HCT116 (cell line): ENCODE measurements around the gene NT5E. TPM values are rescaled to one million over a fixed set of nuclear protein-coding genes. Genes with fewer than 3 reads are reported as not detected.

Experiments used
- ATAC-seq: fragments of 200-7000 bp; cut with Tn5 transposase; 2 replicates; pipeline ENCODE4 v1.9.1; 2020; ENCODE audit warnings: mild to moderate bottlenecking, moderate library complexity
- BruUV-seq: library from RNA; stranded (reverse); fragments of 400-500 nt; replicated peaks from 2 replicates; lab custom pipeline; 2021; lab: Mats Ljungman, UMichigan
- CTCF ChIA-PET: fragments of 300-600 bp; sonication (Branson Sonifier 250); formaldehyde crosslinking; loops from one replicate; lab custom pipeline; 2021; ENCODE audit warnings: antibody characterized with exemption; lab: Charles Lee
- POLR2A ChIA-PET: fragments of 300-600, 350-600 bp; sonication (Branson Sonifier 250); formaldehyde crosslinking; loops from one replicate; lab custom pipeline; 2021; ENCODE audit warnings: antibody characterized with exemption; lab: Charles Lee
- RAD21 ChIA-PET, 2 experiments: fragments of 300-600 bp; sonication (Branson Sonifier 250); formaldehyde crosslinking; loops; one replicate each; lab custom pipeline; 2023; ENCODE audit warnings: low total read pairs in 2 of 2; ENCODE audit not compliant: uncharacterized antibody in 2 of 2, unreplicated experiment in 2 of 2, low non-redundant PET in 1 of 2; lab: Charles Lee
- DNase-seq: peaks from one replicate; pipeline ENCODE4 v3.0.0-alpha.2; 2010; ENCODE audit warnings: low read depth, low spot score
- H2AFZ ChIP-seq: fragments of 200-600 bp; shearing (Covaris generic), sonication (generic); 2 replicates; pipeline ENCODE4 v1.6.1; 2017; ENCODE audit warnings: low read depth, mixed run types, mixed read lengths, antibody characterized with exemption, low read length; ENCODE audit not compliant: poor library complexity, severe bottlenecking
- H3K27ac ChIP-seq: 2 replicates; pipeline ENCODE4 v1.5.1; 2012; ENCODE audit warnings: low read depth, low read length
- H3K27me3 ChIP-seq: fragments of 200-600 bp; sonication (generic); 2 replicates; pipeline ENCODE4 v1.6.1; 2016; ENCODE audit warnings: mixed run types, low read length, mixed read lengths; ENCODE audit not compliant: insufficient read depth
- H3K36me3 ChIP-seq, 2 experiments: fragments of 200-500 bp in 1 of 2; fragments of 200-600 bp in 1 of 2; sonication (Bioruptor generic) in 1 of 2; sonication (generic) in 1 of 2; 2 replicates each; pipeline versions ENCODE4 v1.5.1 to v1.6.1; 2014 to 2016; ENCODE audit warnings: low read length in 2 of 2, inconsistent platforms in 1 of 2, mixed read lengths in 1 of 2, mixed run types in 1 of 2; ENCODE audit not compliant: insufficient read depth in 2 of 2, control insufficient read depth in 1 of 2
- H3K4me1 ChIP-seq, 2 experiments: fragments of 200-600 bp in 1 of 2; sonication (generic) in 1 of 2; 2 replicates each; pipeline versions ENCODE4 v1.5.1 to v1.6.1; 2012 to 2017; ENCODE audit warnings: low read length in 2 of 2, inconsistent platforms in 1 of 2, mild to moderate bottlenecking in 1 of 2, mixed read lengths in 1 of 2, mixed run types in 1 of 2, moderate library complexity in 1 of 2; ENCODE audit not compliant: insufficient read depth in 2 of 2, control insufficient read depth in 1 of 2
- H3K4me2 ChIP-seq: fragments of 200-600 bp; sonication (generic); 2 replicates; pipeline ENCODE4 v1.6.1; 2017; ENCODE audit warnings: mixed run types, low read length, mixed read lengths
- H3K4me3 ChIP-seq, 2 experiments: fragments of 200-600 bp in 1 of 2; sonication (generic) in 1 of 2; replicated peaks in 1 of 2; 2 replicates each; pipeline ENCODE4 v1.5.1; 2011 to 2016; ENCODE audit warnings: low read length in 2 of 2, control low read depth in 1 of 2, low read depth in 1 of 2, mild to moderate bottlenecking in 1 of 2, mixed read lengths in 1 of 2, mixed run types in 1 of 2
- H3K79me2 ChIP-seq: fragments of 200-600 bp; sonication (generic); 2 replicates; pipeline ENCODE4 v1.6.1; 2017; ENCODE audit warnings: mild to moderate bottlenecking, mixed run types, low read length, moderate library complexity, mixed read lengths; ENCODE audit not compliant: insufficient read depth
- H3K9ac ChIP-seq: fragments of 200-600 bp; sonication (generic); 2 replicates; pipeline ENCODE4 v1.6.1; 2016; ENCODE audit warnings: low read length, mixed read lengths
- H3K9me2 ChIP-seq: fragments of 200-600 bp; sonication (generic), shearing (Covaris generic); 2 replicates; pipeline ENCODE4 v1.6.1; 2017; ENCODE audit warnings: mixed run types, mild to moderate bottlenecking, moderate library complexity; ENCODE audit not compliant: insufficient read depth
- H3K9me3 ChIP-seq, 2 experiments: fragments of 200-500 bp in 1 of 2; fragments of 200-600 bp in 1 of 2; sonication (Bioruptor generic) in 1 of 2; sonication (generic) in 1 of 2; 2 replicates each; pipeline ENCODE4 v1.6.1; 2014 to 2017; ENCODE audit warnings: low read length in 2 of 2, mixed read lengths in 2 of 2, inconsistent platforms in 1 of 2, low read depth in 1 of 2, mild to moderate bottlenecking in 1 of 2, mixed run types in 1 of 2, moderate library complexity in 1 of 2; ENCODE audit not compliant: control insufficient read depth in 1 of 2, insufficient read depth in 1 of 2
- H4K20me1 ChIP-seq: fragments of 200-600 bp; sonication (generic), shearing (Covaris generic); 2 replicates; pipeline ENCODE4 v1.6.1; 2017; ENCODE audit warnings: mixed run types, mild to moderate bottlenecking, moderate library complexity; ENCODE audit not compliant: insufficient read depth
- EGR1 ChIP-seq: IDR thresholded peaks from 2 replicates; pipeline ENCODE4 v1.6.1; 2012; ENCODE audit warnings: low read depth
- EZH2 ChIP-seq: fragments of 200-600 bp; sonication (generic); IDR thresholded peaks from 2 replicates; pipeline ENCODE4 v1.6.1; 2017; ENCODE audit warnings: antibody characterized with exemption, mixed run types
- JUND ChIP-seq: IDR thresholded peaks from 2 replicates; pipeline ENCODE4 v1.6.1; 2012
- POLR2A ChIP-seq: IDR thresholded peaks from 2 replicates; pipeline ENCODE4 v1.7.0; 2011; ENCODE audit warnings: borderline replicate concordance; ENCODE audit not compliant: insufficient read depth, insufficient read length; ENCODE audit errors: extremely low read depth
- SRF ChIP-seq: IDR thresholded peaks from 2 replicates; pipeline ENCODE4 v1.6.1; 2012; ENCODE audit warnings: low read depth
- TCF7L2 ChIP-seq: IDR thresholded peaks from 2 replicates; pipeline ENCODE4 v1.7.0; 2011; ENCODE audit warnings: borderline replicate concordance, inconsistent platforms; ENCODE audit not compliant: insufficient read depth, insufficient read length; ENCODE audit errors: extremely low read depth
- YY1 ChIP-seq: IDR thresholded peaks from 2 replicates; pipeline ENCODE4 v1.6.1; 2011; ENCODE audit warnings: low read length, low read depth, moderate library complexity, mild to moderate bottlenecking; ENCODE audit not compliant: insufficient replicate concordance; ENCODE audit errors: extremely low read depth
- ZFX ChIP-seq: fragments of 450-650 bp; IDR thresholded peaks from 2 replicates; pipeline ENCODE4 v1.6.1; 2017
- intact Hi-C: fragments of 100-400 bp; cut with micrococcal nuclease; formaldehyde crosslinking; loops from 2 replicates; pipeline ENCODE4 v1.10.0; 2022
- total RNA-seq: library from RNA; stranded (reverse); gene quantifications from one replicate; pipeline ENCODE4 v1.2.1, GENCODE V29; 2021; ENCODE audit not compliant: unreplicated experiment

Gene NT5E
- total RNA-seq, 1 experiment from 2014 or later = 68.2 TPM

GRCh38 chr6:85483846-85484245 lies 34.0 kb downstream of the NT5E start (continued):
- TF ChIP-seq POLR2A = no peak
- TF ChIP-seq JUND = no peak

GRCh38 chr6:85484948-85485347 lies 35.1 kb downstream of the NT5E start:
- BruUV-seq = no TSS peak
- ATAC-seq = no peak
- ChIA-PET RAD21 (no interaction called here), CTCF (interaction anchor here (0.7 to 2.9 kb wide), 2 partner anchors 35 to 123 kb away, joined by 3 to 13 read pairs; partner anchors contain the start of gene NT5E), POLR2A (no interaction called here)
- TF ChIP-seq EZH2 (no peak), EGR1 (no peak), TCF7L2 (no peak), ZFX (no peak), SRF (no peak), YY1 (no peak)
- DNase-seq = no peak
- intact Hi-C loops = no loop called here
- H3K27me3 ChIP-seq = no peaks in the 10 kb centered on the region
- no peaks in the 10 kb centered on the region for H3K9me3 ChIP-seq
- H3K4me2 ChIP-seq = no peak overlapping the region
- H3K9me2 ChIP-seq = no peaks in the 10 kb centered on the region
- no peak overlapping the region for H3K27ac ChIP-seq
- H3K79me2 ChIP-seq = no peaks in the 10 kb centered on the region
- no peaks in the 10 kb centered on the region for H4K20me1 ChIP-seq
- no peak overlapping the region for H3K4me3 ChIP-seq
- peaks cover 0 to 7% of the 10 kb centered on the region in 2 experiments; a peak in 1 of 4 replicates for H3K36me3 ChIP-seq
- H2AFZ ChIP-seq = no peak overlapping the region
- H3K9ac ChIP-seq = no peak overlapping the region
- peaks cover 5 to 33% of the 10 kb centered on the region in 2 experiments for H3K4me1 ChIP-seq
